ENCODE measurements around the gene NAP1L4. TPM values are rescaled to one million over a fixed set of nuclear protein-coding genes. Genes with fewer than 3 reads are reported as not detected.

NAP1L4 gene
- total RNA-seq, 1 donor from 2014 or later: 156 TPM

DNA sequence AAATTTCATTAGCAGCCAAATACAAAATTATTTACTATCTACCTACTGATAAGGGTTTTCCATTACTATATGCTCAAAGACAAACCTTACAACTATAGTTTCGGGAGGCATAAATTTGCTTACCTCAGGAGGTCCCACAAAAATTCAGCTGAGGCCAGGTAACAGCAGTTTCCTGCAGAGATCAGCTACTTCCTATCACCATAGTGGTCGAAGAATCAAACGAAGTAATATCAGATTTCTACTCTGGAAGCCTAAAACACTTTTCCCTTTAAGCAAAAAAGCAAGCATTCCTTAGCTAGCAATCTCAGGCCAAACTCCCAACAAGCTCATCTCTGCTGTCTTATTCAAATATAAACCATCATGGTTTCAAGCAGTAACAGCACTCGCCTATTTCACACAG lies 3.1 kb downstream of the NAP1L4 start:
- TF ChIP-seq, protein P1, sequence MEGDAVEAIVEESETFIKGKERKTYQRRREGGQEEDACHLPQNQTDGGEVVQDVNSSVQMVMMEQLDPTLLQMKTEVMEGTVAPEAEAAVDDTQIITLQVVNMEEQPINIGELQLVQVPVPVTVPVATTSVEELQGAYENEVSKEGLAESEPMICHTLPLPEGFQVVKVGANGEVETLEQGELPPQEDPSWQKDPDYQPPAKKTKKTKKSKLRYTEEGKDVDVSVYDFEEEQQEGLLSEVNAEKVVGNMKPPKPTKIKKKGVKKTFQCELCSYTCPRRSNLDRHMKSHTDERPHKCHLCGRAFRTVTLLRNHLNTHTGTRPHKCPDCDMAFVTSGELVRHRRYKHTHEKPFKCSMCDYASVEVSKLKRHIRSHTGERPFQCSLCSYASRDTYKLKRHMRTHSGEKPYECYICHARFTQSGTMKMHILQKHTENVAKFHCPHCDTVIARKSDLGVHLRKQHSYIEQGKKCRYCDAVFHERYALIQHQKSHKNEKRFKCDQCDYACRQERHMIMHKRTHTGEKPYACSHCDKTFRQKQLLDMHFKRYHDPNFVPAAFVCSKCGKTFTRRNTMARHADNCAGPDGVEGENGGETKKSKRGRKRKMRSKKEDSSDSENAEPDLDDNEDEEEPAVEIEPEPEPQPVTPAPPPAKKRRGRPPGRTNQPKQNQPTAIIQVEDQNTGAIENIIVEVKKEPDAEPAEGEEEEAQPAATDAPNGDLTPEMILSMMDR (conservative IDR thresholded peaks at IDR 0.05; ENCODE audit: low read depth, low read length): no peak
- no peak for DNase-seq (ENCODE audit: low read depth)
- peak overlapping the region; percentile 71 for H3K4me3 ChIP-seq (ENCODE audit: low read depth, low read length)

DNA sequence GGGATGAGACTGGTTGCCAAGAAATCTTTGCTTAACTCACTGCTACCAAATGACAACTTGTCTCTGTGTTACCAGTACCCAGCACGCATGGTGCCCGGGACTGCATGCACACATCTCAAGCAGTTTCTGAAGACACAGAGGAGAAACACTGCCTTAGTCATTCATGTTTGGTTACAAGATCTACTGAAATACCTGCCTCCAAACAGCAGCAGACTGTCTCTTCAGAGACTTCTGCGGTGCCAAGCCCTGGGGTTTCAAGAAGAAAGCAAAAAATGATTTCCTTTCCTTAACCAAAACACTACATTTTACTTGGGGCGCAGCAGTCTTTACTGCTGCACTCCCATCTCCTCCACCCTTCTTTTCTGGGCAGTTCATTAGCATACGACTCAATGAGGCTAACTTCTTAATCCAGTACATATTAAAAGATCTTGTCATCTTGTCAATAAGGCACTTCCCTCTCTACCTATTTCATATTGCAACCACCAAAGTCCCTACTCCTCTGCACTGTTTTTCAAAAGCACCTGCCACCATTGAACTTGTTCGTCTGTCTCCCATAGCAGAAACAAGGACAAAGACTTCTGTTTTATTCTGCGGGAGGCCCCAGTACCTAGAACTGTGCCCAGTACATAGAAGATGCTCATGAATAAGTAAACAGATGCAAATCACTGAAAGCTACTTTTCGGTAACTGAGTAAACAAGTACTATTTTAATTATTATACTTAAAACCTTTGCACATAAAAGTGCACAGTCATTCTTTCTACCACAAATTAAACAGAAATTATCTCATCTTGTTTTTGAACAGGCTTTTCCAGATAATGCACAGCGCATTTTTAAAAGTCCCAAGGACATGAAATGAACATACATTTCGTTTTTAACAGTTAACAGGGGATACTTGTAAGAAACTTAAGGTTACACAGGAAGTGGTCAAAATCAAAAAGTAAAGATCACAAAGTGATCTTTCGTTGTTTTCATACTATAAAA lies 4.0 kb downstream of the NAP1L4 start:
- H3K4me3 ChIP-seq (ENCODE audit: low read depth, low read length): peak overlapping the region; percentile 71

DNA sequence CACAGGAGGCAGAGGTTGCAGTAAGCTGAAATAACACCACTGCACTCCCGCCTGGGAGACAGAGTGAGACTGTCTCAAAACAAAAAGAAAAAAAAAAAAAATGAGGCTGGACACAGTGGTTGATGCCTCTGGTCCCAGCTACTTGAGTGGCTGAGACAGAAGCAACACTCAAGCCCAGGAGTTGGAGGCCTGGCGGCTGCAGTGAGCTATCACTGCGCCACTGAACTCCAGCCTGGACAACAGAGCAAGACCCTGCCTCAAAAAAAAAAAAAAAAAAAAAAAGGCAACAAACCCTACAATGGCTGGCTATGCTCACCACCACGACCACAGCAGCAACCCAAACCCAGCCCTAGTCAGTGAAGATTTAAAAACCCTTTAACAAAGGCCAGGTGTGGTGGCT lies 8.2 kb downstream of the NAP1L4 start:
- no peak overlapping the region for H3K4me3 ChIP-seq (ENCODE audit: low read depth, low read length)
- TF ChIP-seq, protein P1 (conservative IDR thresholded peaks at IDR 0.05; ENCODE audit: low read depth, low read length): no peak

More for the DNA sequence above, 4.0 kb downstream of the NAP1L4 start:
- DNase-seq (ENCODE audit: low read depth): no peak
- TF ChIP-seq, protein P1 (conservative IDR thresholded peaks at IDR 0.05; ENCODE audit: low read depth, low read length): no peak

DNA sequence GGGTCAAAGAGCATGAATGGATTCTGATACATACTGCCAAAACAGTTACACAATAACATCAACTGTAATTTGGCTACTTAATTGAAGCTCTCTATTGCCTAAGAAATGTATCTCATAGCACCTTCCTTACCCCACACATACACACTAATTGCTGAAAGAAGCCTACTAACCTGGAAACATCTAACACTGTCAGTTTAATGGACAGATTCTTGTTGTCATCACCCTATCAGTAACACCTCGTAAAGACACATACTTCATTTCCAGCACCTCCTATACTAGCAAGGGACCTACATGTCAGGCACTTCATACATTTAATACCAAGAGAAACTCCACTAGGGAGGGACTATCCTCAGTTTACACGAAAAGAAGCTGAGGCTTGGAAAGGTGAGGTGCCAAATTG lies 9.9 kb downstream of the NAP1L4 start:
- no peak overlapping the region for H3K4me3 ChIP-seq (ENCODE audit: low read depth, low read length)
- no peak for DNase-seq (ENCODE audit: low read depth)
- TF ChIP-seq, protein P1 (conservative IDR thresholded peaks at IDR 0.05; ENCODE audit: low read depth, low read length): no peak

More for the DNA sequence above, 8.2 kb downstream of the NAP1L4 start:
- DNase-seq (ENCODE audit: low read depth): no peak

DNA sequence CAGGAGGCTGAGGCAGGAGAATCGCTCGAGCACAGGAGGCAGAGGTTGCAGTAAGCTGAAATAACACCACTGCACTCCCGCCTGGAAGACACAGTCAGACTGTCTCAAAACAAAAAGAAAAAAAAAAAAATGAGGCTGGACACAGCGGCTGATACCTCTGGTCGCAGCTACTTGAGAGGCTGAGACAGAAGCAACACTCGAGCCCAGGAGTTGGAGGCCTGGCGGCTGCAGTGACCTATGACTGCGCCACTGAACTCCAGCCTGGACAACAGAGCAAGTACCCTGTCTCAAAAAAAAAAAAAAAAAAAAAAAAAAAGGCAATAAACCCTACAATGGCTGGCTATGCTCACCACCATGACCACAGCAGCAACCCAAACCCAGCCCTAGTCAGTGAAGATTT lies 11.0 kb downstream of the NAP1L4 start:
- H3K4me3 ChIP-seq (ENCODE audit: low read depth, low read length): no peak overlapping the region
- DNase-seq (ENCODE audit: low read depth): no peak
- TF ChIP-seq, protein P1 (conservative IDR thresholded peaks at IDR 0.05; ENCODE audit: low read depth, low read length): no peak

DNA sequence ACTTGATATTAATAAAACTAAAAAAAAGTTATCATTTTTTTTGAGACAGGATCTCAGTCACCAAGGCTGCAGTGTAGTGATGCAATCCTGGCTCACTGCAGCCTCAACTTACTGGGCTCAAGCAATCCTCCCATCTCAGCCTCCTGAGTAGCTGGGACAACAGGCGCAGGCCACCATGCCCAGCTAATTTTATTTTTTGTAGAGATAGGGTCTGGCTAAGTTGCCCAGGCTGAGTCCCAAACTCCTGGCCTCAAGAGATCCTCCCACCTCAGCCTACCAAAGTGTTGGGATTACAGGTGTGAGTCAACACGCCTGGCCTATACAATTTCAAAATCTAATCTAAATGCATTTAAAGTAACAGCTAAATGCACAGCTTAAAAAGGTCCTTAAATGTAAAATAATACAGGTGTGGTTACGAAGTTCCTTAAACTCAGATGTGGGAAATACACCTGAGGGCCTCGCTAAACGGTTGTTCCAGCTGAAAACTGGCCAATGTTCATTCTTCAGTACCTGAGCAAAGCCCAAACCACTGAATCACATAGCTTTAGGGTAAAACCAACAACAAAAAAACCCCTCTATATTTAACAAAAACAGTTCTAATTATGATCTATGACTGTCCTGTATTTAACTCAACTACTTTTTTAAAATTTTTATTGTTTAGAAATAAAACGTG lies 11.8 kb downstream of the NAP1L4 start:
- TF ChIP-seq, protein P1 (conservative IDR thresholded peaks at IDR 0.05; ENCODE audit: low read depth, low read length): no peak

More for the DNA sequence above, 11.8 kb downstream of the NAP1L4 start:
- DNase-seq (ENCODE audit: low read depth): no peak
- no peak overlapping the region for H3K4me3 ChIP-seq (ENCODE audit: low read depth, low read length)

All from epithelial cell of proximal tubule (primary cell).